H1 (cell line): ENCODE measurements around the gene BCL11A. TPM values are rescaled to one million over a fixed set of nuclear protein-coding genes. Genes with fewer than 3 reads are reported as not detected.

Source experiments
- ATF2 ChIP-seq: IDR thresholded peaks from 2 replicates; pipeline ENCODE4 v1.6.1; 2012; ENCODE audit warnings: low read length, inconsistent platforms
- BACH1 ChIP-seq: IDR thresholded peaks from 2 replicates; pipeline ENCODE4 v1.6.1; 2012; ENCODE audit warnings: low read length, improper control_type of control experiment
- CEBPB ChIP-seq: IDR thresholded peaks from 2 replicates; pipeline ENCODE4 v1.6.1; 2012; ENCODE audit warnings: low read depth, low read length
- CHD2 ChIP-seq: IDR thresholded peaks from 2 replicates; pipeline ENCODE4 v1.6.1; 2012; ENCODE audit warnings: low read length, improper control_type of control experiment
- CTBP2 ChIP-seq: IDR thresholded peaks from 2 replicates; pipeline ENCODE4 v1.7.0; 2011; ENCODE audit warnings: borderline replicate concordance, mild to moderate bottlenecking, moderate library complexity, mixed read lengths, low read length; ENCODE audit not compliant: insufficient read depth, insufficient read length
- E2F6 ChIP-seq: IDR thresholded peaks from 2 replicates; pipeline ENCODE4 v1.6.1; 2012; ENCODE audit warnings: inconsistent platforms
- GABPA ChIP-seq: IDR thresholded peaks from 2 replicates; pipeline ENCODE4 v1.6.1; 2011; ENCODE audit warnings: mild to moderate bottlenecking, low read length, moderate library complexity, borderline replicate concordance; ENCODE audit not compliant: insufficient read depth
- KDM4A ChIP-seq: IDR thresholded peaks from one replicate; pipeline ENCODE4 v1.7.1; 2012; ENCODE audit warnings: low read depth, mild to moderate bottlenecking, moderate library complexity, low read length, inconsistent platforms; ENCODE audit not compliant: severe bottlenecking
- MAX ChIP-seq: IDR thresholded peaks from 2 replicates; pipeline ENCODE4 v1.6.1; 2012; ENCODE audit warnings: inconsistent platforms
- NANOG ChIP-seq: IDR thresholded peaks from 2 replicates; pipeline ENCODE4 v1.6.1; 2011; ENCODE audit warnings: low read length, low read depth, mild to moderate bottlenecking, inconsistent platforms; ENCODE audit not compliant: insufficient read depth, poor library complexity, severe bottlenecking
- POLR2A ChIP-seq, 2 experiments: IDR thresholded peaks; 1 replicate in 1 of 2; 2 replicates in 1 of 2; pipeline ENCODE4 v1.6.1; 2011; ENCODE audit warnings: low read depth in 2 of 2, low read length in 2 of 2, mild to moderate bottlenecking in 2 of 2; ENCODE audit errors: control extremely low read depth in 1 of 2
- RFX5 ChIP-seq: IDR thresholded peaks from 2 replicates; pipeline ENCODE4 v1.6.1; 2011; ENCODE audit warnings: low read depth, low read length, improper control_type of control experiment, borderline replicate concordance
- RXRA ChIP-seq: IDR thresholded peaks from 2 replicates; pipeline ENCODE4 v1.6.1; 2011; ENCODE audit warnings: low read depth, mild to moderate bottlenecking, low read length, moderate library complexity; ENCODE audit not compliant: insufficient read depth
- SIN3A ChIP-seq, 2 experiments: IDR thresholded peaks in 1 of 2; conservative IDR thresholded peaks in 1 of 2; 2 replicates each; pipeline ENCODE4 v1.6.1; 2011 to 2012; ENCODE audit warnings: low read length in 2 of 2, improper control_type of control experiment in 1 of 2, low read depth in 1 of 2, mild to moderate bottlenecking in 1 of 2
- SIRT6 ChIP-seq: IDR thresholded peaks from one replicate; pipeline ENCODE4 v1.7.1; 2012; ENCODE audit warnings: low read length, inconsistent platforms
- SIX5 ChIP-seq: IDR thresholded peaks from 2 replicates; pipeline ENCODE4 v1.6.1; 2011; ENCODE audit warnings: mild to moderate bottlenecking, low read depth, low read length
- TAF1 ChIP-seq: IDR thresholded peaks from 2 replicates; pipeline ENCODE4 v1.6.1; 2011; ENCODE audit warnings: mild to moderate bottlenecking, low read depth, low read length
- TBP ChIP-seq: IDR thresholded peaks from 2 replicates; pipeline ENCODE4 v1.6.1; 2011; ENCODE audit warnings: low read depth, low read length, improper control_type of control experiment
- TEAD4 ChIP-seq: IDR thresholded peaks from 2 replicates; pipeline ENCODE4 v1.6.1; 2012; ENCODE audit warnings: low read depth, low read length, inconsistent platforms, mixed read lengths
- polyA plus RNA-seq, 7 experiments: library from polyadenylated mRNA; depleted of rRNA in 3 of 7; stranded (reverse) in 5 of 7; unstranded in 2 of 7; fragments of >200 nt in 5 of 7; fragments of 200-250 nt in 2 of 7; gene quantifications; 1 replicate in 5 of 7; 2 replicates in 1 of 7; 4 replicates in 1 of 7; pipeline versions ENCODE4 v1.2.1 to v1.2.3, GENCODE V29; 2011 to 2013; ENCODE audit warnings: missing spikeins in 2 of 7, mixed read lengths in 2 of 7
- total RNA-seq: library from RNA; stranded (reverse); fragmentation: NEBNext Ultra II Directional; extraction: Animal tissue kit (Norgen Biotek cat#: 25700); gene quantifications from 2 replicates; pipeline ENCODE4 v1.2.1, GENCODE V29; 2021

The BCL11A gene
- total and polyA plus RNA-seq, 2 of the 8 experiments (the other 6 are each of a cell fraction or from before 2014, with no cell fraction given) = 11.9 to 59.3 TPM

- TF ChIP-seq TBP = no peak
- no peak for TF ChIP-seq MAX
- no peak for TF ChIP-seq KDM4A
- TF ChIP-seq GABPA = no peak
- TF ChIP-seq SIRT6 = no peak
- no peak for TF ChIP-seq CEBPB
- TF ChIP-seq CHD2 = no peak
- TF ChIP-seq POLR2A (IDR thresholded peaks at IDR 0.05; ENCODE audit: control extremely low read depth in 1 of 2, low read depth in 2 of 2, low read length in 2 of 2) = no peak
- TF ChIP-seq SIX5 = no peak
- TF ChIP-seq TAF1 = no peak
- TF ChIP-seq RFX5 = no peak
- no peak for TF ChIP-seq CTBP2
- no peak for TF ChIP-seq BACH1
- TF ChIP-seq E2F6 = no peak
- TF ChIP-seq NANOG = no peak
- TF ChIP-seq TEAD4 = no peak
- no peak for TF ChIP-seq RXRA
- no peak for TF ChIP-seq ATF2
- TF ChIP-seq SIN3A (conservative IDR thresholded peaks at IDR 0.05 in 1 of 2, IDR thresholded peaks at IDR 0.05 in 1 of 2; ENCODE audit: low read depth in 1 of 2, low read length in 2 of 2) = no peak
- TF ChIP-seq, all 59 proteins: peak for 0
Measured at GRCh38 chr2:60589104-60589503, 35.6 kb upstream of the BCL11A start (continued).
